HEK293 (cell line): Measurements from ENCODE around the gene CMPK1.

Source experiments
- CTCF ChIA-PET: fragments of 350-600 bp; formaldehyde crosslinking; extraction: SDS; loops from one replicate; lab custom pipeline; 2021; ENCODE audit warnings: antibody characterized with exemption; lab: Yijun Ruan, JAX
- POLR2A ChIA-PET: fragments of 300-600 bp; formaldehyde crosslinking; extraction: SDS; loops from one replicate; lab custom pipeline; 2020; ENCODE audit warnings: antibody characterized with exemption, inconsistent platforms; lab: Yijun Ruan, JAX
- H3K27ac ChIP-seq: fragments of 200-500 bp; sonication (Bioruptor generic); 2 replicates; pipeline ENCODE4 v1.5.1; 2014; ENCODE audit warnings: low read depth, low read length, control low read depth, inconsistent platforms; ENCODE audit errors: extremely low read depth
- H3K36me3 ChIP-seq, 2 experiments: fragments of 200-500 bp in 1 of 2; sonication (Bioruptor generic) in 1 of 2; 1 replicate in 1 of 2; 2 replicates in 1 of 2; pipeline ENCODE4 v1.5.1; 2014 to 2017; ENCODE audit warnings: inconsistent platforms in 2 of 2, low read length in 2 of 2; ENCODE audit not compliant: control insufficient read depth in 2 of 2, insufficient read depth in 1 of 2
- H3K4me1 ChIP-seq: fragments of 200-500 bp; sonication (Bioruptor generic); 2 replicates; pipeline ENCODE4 v1.5.1; 2014; ENCODE audit warnings: mild to moderate bottlenecking, low read length, inconsistent platforms; ENCODE audit not compliant: control insufficient read depth, insufficient read depth
- H3K4me3 ChIP-seq: 2 replicates; pipeline ENCODE4 v1.5.1; 2011; ENCODE audit warnings: low read depth, mild to moderate bottlenecking, control low read depth, low read length, moderate library complexity
- H3K9me3 ChIP-seq: fragments of 200-500 bp; sonication (Bioruptor generic); 2 replicates; pipeline ENCODE4 v1.5.1; 2014; ENCODE audit warnings: low read depth, low read length, inconsistent platforms; ENCODE audit not compliant: control insufficient read depth, insufficient read depth
- GLI2 ChIP-seq: fragments of 450-650 bp; formaldehyde crosslinking; IDR thresholded peaks from 2 replicates; pipeline ENCODE4; 2017; ENCODE audit warnings: missing biosample characterization, missing genetic modification characterization, low read depth, borderline replicate concordance
- SCRT2 ChIP-seq: fragments of 450-650 bp; formaldehyde crosslinking; IDR thresholded peaks from 2 replicates; pipeline ENCODE4 v1.5.1; 2016; ENCODE audit warnings: missing biosample characterization, missing genetic modification characterization
- SP3 ChIP-seq: fragments of 450-650 bp; formaldehyde crosslinking; IDR thresholded peaks from 2 replicates; pipeline ENCODE4 v1.5.1; 2016; ENCODE audit warnings: missing biosample characterization, missing genetic modification characterization
- YY2 ChIP-seq: fragments of 450-650 bp; formaldehyde crosslinking; IDR thresholded peaks from 2 replicates; pipeline ENCODE4 v1.5.1; 2016; ENCODE audit warnings: missing biosample characterization, missing genetic modification characterization
- ZBTB6 ChIP-seq: fragments of 450-650 bp; formaldehyde crosslinking; IDR thresholded peaks from 2 replicates; pipeline ENCODE4 v1.5.1; 2017; ENCODE audit warnings: missing biosample characterization, missing genetic modification characterization
- ZNF132 ChIP-seq: fragments of 450-650 bp; formaldehyde crosslinking; IDR thresholded peaks from 2 replicates; pipeline ENCODE4 v1.5.1; 2017; ENCODE audit warnings: missing biosample characterization, missing genetic modification characterization, borderline replicate concordance
- ZNF138 ChIP-seq: fragments of 450-650 bp; formaldehyde crosslinking; IDR thresholded peaks from 2 replicates; pipeline ENCODE4 v1.5.1; 2016; ENCODE audit warnings: missing biosample characterization, missing genetic modification characterization, borderline replicate concordance
- ZNF146 ChIP-seq: fragments of 450-650 bp; formaldehyde crosslinking; IDR thresholded peaks from 2 replicates; pipeline ENCODE4 v1.5.1; 2016; ENCODE audit warnings: missing biosample characterization, missing genetic modification characterization
- ZNF23 ChIP-seq: fragments of 450-650 bp; formaldehyde crosslinking; IDR thresholded peaks from 2 replicates; pipeline ENCODE4 v1.5.1; 2016; ENCODE audit warnings: missing biosample characterization, missing genetic modification characterization, borderline replicate concordance
- ZNF24 ChIP-seq: fragments of 450-650 bp; formaldehyde crosslinking; IDR thresholded peaks from 2 replicates; pipeline ENCODE4 v1.5.1; 2016; ENCODE audit warnings: missing biosample characterization, missing genetic modification characterization
- ZNF280D ChIP-seq: fragments of 450-650 bp; formaldehyde crosslinking; IDR thresholded peaks from 2 replicates; pipeline ENCODE4 v1.5.1; 2016; ENCODE audit warnings: missing biosample characterization, missing genetic modification characterization
- ZNF423 ChIP-seq: fragments of 450-650 bp; formaldehyde crosslinking; IDR thresholded peaks from 2 replicates; pipeline ENCODE4 v1.5.1; 2016; ENCODE audit warnings: missing biosample characterization, missing genetic modification characterization
- ZNF433 ChIP-seq: fragments of 450-650 bp; formaldehyde crosslinking; IDR thresholded peaks from 2 replicates; pipeline ENCODE4 v1.5.1; 2016; ENCODE audit warnings: missing biosample characterization, missing genetic modification characterization, low read depth
- ZNF501 ChIP-seq: fragments of 450-650 bp; formaldehyde crosslinking; IDR thresholded peaks from 2 replicates; pipeline ENCODE4 v1.5.1; 2016; ENCODE audit warnings: missing biosample characterization, missing genetic modification characterization
- ZNF561 ChIP-seq: fragments of 450-650 bp; IDR thresholded peaks from 2 replicates; pipeline ENCODE4 v1.5.1; 2018; ENCODE audit warnings: missing biosample characterization, missing genetic modification characterization, borderline replicate concordance
- ZNF571 ChIP-seq: fragments of 450-650 bp; formaldehyde crosslinking; IDR thresholded peaks from 2 replicates; pipeline ENCODE4 v1.5.0; 2017; ENCODE audit warnings: missing biosample characterization, missing genetic modification characterization
- ZNF623 ChIP-seq: fragments of 450-650 bp; formaldehyde crosslinking; IDR thresholded peaks from 2 replicates; pipeline ENCODE4 v1.5.1; 2016; ENCODE audit warnings: missing biosample characterization, missing genetic modification characterization
- ZNF654 ChIP-seq: fragments of 450-650 bp; formaldehyde crosslinking; IDR thresholded peaks from 2 replicates; pipeline ENCODE4 v1.5.1; 2016; ENCODE audit warnings: low read depth, missing biosample characterization, missing genetic modification characterization
- ZNF776 ChIP-seq: fragments of 450-650 bp; formaldehyde crosslinking; IDR thresholded peaks from 2 replicates; pipeline ENCODE4 v1.5.0; 2017; ENCODE audit warnings: missing biosample characterization, missing genetic modification characterization, borderline replicate concordance
- ZNF791 ChIP-seq: fragments of 450-650 bp; formaldehyde crosslinking; IDR thresholded peaks from 2 replicates; pipeline ENCODE4 v1.5.1; 2016; ENCODE audit warnings: missing biosample characterization, missing genetic modification characterization
- ZSCAN23 ChIP-seq: fragments of 450-650 bp; formaldehyde crosslinking; IDR thresholded peaks from 2 replicates; pipeline ENCODE4 v1.5.1; 2016; ENCODE audit warnings: missing biosample characterization, missing genetic modification characterization
- TF ChIP-seq, protein P1 (sequence below): fragments of 450-650 bp; formaldehyde crosslinking; IDR thresholded peaks from 2 replicates; pipeline ENCODE4 v1.5.1; 2016; ENCODE audit warnings: missing biosample characterization, missing genetic modification characterization

The CMPK1 gene

GRCh38 chr1:47351305-47351704 lies 17.7 kb downstream of the CMPK1 start:
- H3K4me1 ChIP-seq: no peaks in the 10 kb centered on the region
- ChIA-PET CTCF (interaction anchor here (0.7 to 1.0 kb wide), 2 partner anchors 38 to 375 kb away, joined by 3 read pairs; no protein-coding TSS in a partner anchor), POLR2A (interaction anchor here (0.9 kb wide), 1 partner anchor 37 kb away, joined by 4 read pairs; the partner anchor contains the start of gene STIL)
- no peaks in the 10 kb centered on the region for H3K9me3 ChIP-seq
- H3K27ac ChIP-seq: no peak overlapping the region
- H3K4me3 ChIP-seq: no peak overlapping the region
- peaks cover 3% of the 10 kb centered on the region in 2 experiments; a peak in 2 of 3 replicates for H3K36me3 ChIP-seq
- TF ChIP-seq ZNF23 (tag by site-specific recombination) (no peak), ZNF24 (tag by site-specific recombination) (0 out of 2 replicates have a peak, but pooled peaks have one; percentile 20), SCRT2 (peak; percentile 50; the same call in 1 of the 2 replicates), ZNF654 (no peak), ZBTB6 (tag by site-specific recombination) (no peak), ZNF561 (tag by site-specific recombination) (no peak), ZNF146 (tag by site-specific recombination) (peak; percentile 92), SP3 (tag by site-specific recombination) (no peak)

DNA sequence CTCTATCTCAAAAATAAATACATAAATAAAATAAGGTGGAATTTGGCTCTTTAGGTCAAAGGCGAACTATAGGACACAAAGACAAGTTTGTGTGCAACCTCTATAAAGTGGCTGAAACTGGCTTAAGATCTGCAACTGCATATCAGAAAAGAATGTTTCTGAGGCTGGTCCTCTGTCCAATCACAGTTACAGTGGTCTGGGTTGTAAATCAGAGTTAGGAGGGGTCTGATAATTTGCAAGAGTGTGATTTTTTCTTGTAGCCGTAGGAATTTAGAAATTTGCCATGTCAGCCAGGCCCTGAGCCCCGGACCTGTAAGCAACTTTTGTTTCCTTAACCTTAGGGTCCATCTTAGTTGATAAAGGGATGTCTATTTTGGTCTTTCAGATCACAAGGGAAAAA lies 27.8 kb downstream of the CMPK1 start:
- ChIA-PET POLR2A (no interaction called here), CTCF (no interaction called here)
- Histone ChIP-seq H3K36me3 (no peaks in the 10 kb centered on the region), H3K27ac (no peak overlapping the region), H3K4me1 (no peaks in the 10 kb centered on the region), H3K4me3 (no peak overlapping the region), H3K9me3 (no peaks in the 10 kb centered on the region)
- TF ChIP-seq ZNF776 (tag by site-specific recombination) (no peak), ZNF280D (tag by site-specific recombination) (no peak), ZNF132 (tag by site-specific recombination) (no peak), ZNF791 (no peak), ZNF501 (tag by site-specific recombination) (no peak), ZNF138 (tag by site-specific recombination) (no peak), ZNF623 (tag by site-specific recombination) (no peak), YY2 (no peak), ZNF433 (tag by site-specific recombination) (no peak), ZNF423 (no peak), ZNF571 (tag by site-specific recombination) (no peak), ZSCAN23 (no peak), GLI2 (tag by site-specific recombination) (no peak)
- TF ChIP-seq, protein P1, sequence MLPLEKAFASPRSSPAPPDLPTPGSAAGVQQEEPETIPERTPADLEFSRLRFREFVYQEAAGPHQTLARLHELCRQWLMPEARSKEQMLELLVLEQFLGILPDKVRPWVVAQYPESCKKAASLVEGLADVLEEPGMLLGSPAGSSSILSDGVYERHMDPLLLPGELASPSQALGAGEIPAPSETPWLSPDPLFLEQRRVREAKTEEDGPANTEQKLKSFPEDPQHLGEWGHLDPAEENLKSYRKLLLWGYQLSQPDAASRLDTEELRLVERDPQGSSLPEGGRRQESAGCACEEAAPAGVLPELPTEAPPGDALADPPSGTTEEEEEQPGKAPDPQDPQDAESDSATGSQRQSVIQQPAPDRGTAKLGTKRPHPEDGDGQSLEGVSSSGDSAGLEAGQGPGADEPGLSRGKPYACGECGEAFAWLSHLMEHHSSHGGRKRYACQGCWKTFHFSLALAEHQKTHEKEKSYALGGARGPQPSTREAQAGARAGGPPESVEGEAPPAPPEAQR (tag by site-specific recombination): no peak
